ENCODE measurements around the gene MRPL46. TPM values are rescaled to one million over a fixed set of nuclear protein-coding genes. Genes with fewer than 3 reads are reported as not detected.
"Not testable (repeated sequence)": the region's sequence is repeated elsewhere in the genome, so short reads cannot be mapped to it uniquely, and the experiment has no call there.

Gene MRPL46
- total RNA-seq, 1 donor from 2014 or later = 12.7 TPM

GRCh38 chr15:88472225-88472624 is 5.0 kb upstream of the MRPL46 start:
- peaks cover 10% of the 10 kb centered on the region for H3K36me3 Mint-ChIP-seq (ENCODE audit: low read depth)

GRCh38 chr15:88470625-88471372 is 3.6 kb upstream of the MRPL46 start:
- peak; percentile 40 for TF ChIP-seq CTCF (IDR thresholded peaks at IDR 0.05)
- Mint-ChIP-seq H3K9me3 (ENCODE audit: low read depth) (no peaks in the 10 kb centered on the region), H3K4me3 (ENCODE audit: unreplicated experiment) (no peak overlapping the region), H3K27me3 (ENCODE audit: low read depth) (no peaks in the 10 kb centered on the region), H3K36me3 (ENCODE audit: low read depth) (peaks cover 6% of the 10 kb centered on the region), H3K27ac (ENCODE audit: unreplicated experiment) (no peak overlapping the region), H3K4me1 (ENCODE audit: low read depth) (peaks cover 12% of the 10 kb centered on the region)
- no peak for DNase-seq (ENCODE audit: low spot score)

More at GRCh38 chr15:88472225-88472624, 5.0 kb upstream of the MRPL46 start:
- Mint-ChIP-seq H3K4me3 (ENCODE audit: unreplicated experiment) (no peak overlapping the region), H3K4me1 (ENCODE audit: low read depth) (no peaks in the 10 kb centered on the region), H3K27me3 (ENCODE audit: low read depth) (no peaks in the 10 kb centered on the region), H3K9me3 (ENCODE audit: low read depth) (no peaks in the 10 kb centered on the region), H3K27ac (ENCODE audit: unreplicated experiment) (no peak overlapping the region)
- no peak for TF ChIP-seq CTCF (IDR thresholded peaks at IDR 0.05)
- no peak for DNase-seq (ENCODE audit: low spot score)

- Mint-ChIP-seq H3K27ac (ENCODE audit: unreplicated experiment) (no peak overlapping the region), H3K4me3 (ENCODE audit: unreplicated experiment) (no peak overlapping the region)
- no peak for DNase-seq (ENCODE audit: low spot score)
Measured at GRCh38 chr15:88469321-88469720, 2.1 kb upstream of the MRPL46 start.

GRCh38 chr15:88468721-88469120 is 1.5 kb upstream of the MRPL46 start:
- not testable (repeated sequence) for DNase-seq (ENCODE audit: low spot score); H3K9me3 Mint-ChIP-seq (ENCODE audit: low read depth); H3K27ac Mint-ChIP-seq (ENCODE audit: unreplicated experiment); H3K27me3 Mint-ChIP-seq (ENCODE audit: low read depth); H3K36me3 Mint-ChIP-seq (ENCODE audit: low read depth)
- peak overlapping the region; percentile 89 for H3K4me3 Mint-ChIP-seq (ENCODE audit: unreplicated experiment)
- H3K4me1 Mint-ChIP-seq (ENCODE audit: low read depth) = peaks cover 16% of the 10 kb centered on the region

More at GRCh38 chr15:88469321-88469720, 2.1 kb upstream of the MRPL46 start:
- Mint-ChIP-seq H3K27me3 (ENCODE audit: low read depth) (no peaks in the 10 kb centered on the region), H3K4me1 (ENCODE audit: low read depth) (peaks cover 16% of the 10 kb centered on the region), H3K36me3 (ENCODE audit: low read depth) (peaks cover 6% of the 10 kb centered on the region), H3K9me3 (ENCODE audit: low read depth) (no peaks in the 10 kb centered on the region)
- TF ChIP-seq CTCF (IDR thresholded peaks at IDR 0.05) = no peak

- peak; percentile 57 for TF ChIP-seq CTCF (IDR thresholded peaks at IDR 0.05)
- Mint-ChIP-seq H3K27ac (ENCODE audit: unreplicated experiment) (peak overlapping the region; percentile 99), H3K4me1 (ENCODE audit: low read depth) (peaks cover 16% of the 10 kb centered on the region), H3K36me3 (ENCODE audit: low read depth) (peaks cover 7% of the 10 kb centered on the region), H3K27me3 (ENCODE audit: low read depth) (no peaks in the 10 kb centered on the region), H3K9me3 (ENCODE audit: low read depth) (no peaks in the 10 kb centered on the region), H3K4me3 (ENCODE audit: unreplicated experiment) (peak overlapping the region; percentile 89)
- no peak for DNase-seq (ENCODE audit: low spot score)
Measured at GRCh38 chr15:88467935-88468528, 844 bp upstream of the MRPL46 start.

Measured in chondrocyte (in vitro differentiated cells).